Ovary (tissue), 9 donors: Measurements from ENCODE around the gene CCDC184. TPM values are rescaled to one million over a fixed set of nuclear protein-coding genes. Genes with fewer than 3 reads are reported as not detected.

Experiments used
- DNase-seq, 5 donors: peaks; one replicate each; pipeline ENCODE4 v3.0.0-alpha.2; 2019 to 2020
- H3K27ac ChIP-seq, 2 donors: fragments of 200-600 bp; one replicate each; pipeline versions ENCODE4 v1.5.1 to v1.8.0; 2019 to 2022
- H3K27me3 ChIP-seq: fragments of 200-600 bp; one replicate; pipeline ENCODE4 v1.8.0; 2022
- H3K36me3 ChIP-seq: fragments of 200-600 bp; sonication (generic); one replicate; pipeline ENCODE4 v1.5.1; 2019
- H3K4me1 ChIP-seq: one replicate; pipeline ENCODE4 v1.8.1; 2013; ENCODE audit warnings: mild to moderate bottlenecking, moderate library complexity; ENCODE audit not compliant: insufficient read depth
- H3K4me3 ChIP-seq: fragments of 200-600 bp; sonication (generic); one replicate; pipeline ENCODE4 v1.5.1; 2017
- H3K9me3 ChIP-seq, 2 donors: fragments of 200-600 bp in 1 of 2; sonication (generic) in 1 of 2; one replicate each; pipeline versions ENCODE4 v1.5.1 to v1.8.1; 2013 to 2019; ENCODE audit warnings: mild to moderate bottlenecking in 1 of 2, moderate library complexity in 1 of 2
- EP300 ChIP-seq: sonication (generic); formaldehyde crosslinking; IDR thresholded peaks from one replicate; pipeline ENCODE4 v1.6.1; 2017; ENCODE audit warnings: antibody characterized with exemption
- POLR2A ChIP-seq: fragments of 450-650 bp; IDR thresholded peaks from one replicate; pipeline ENCODE4 v1.6.1; 2017; ENCODE audit warnings: antibody characterized with exemption, mild to moderate bottlenecking, moderate library complexity
- WGBS, 3 donors: extraction: QIAGEN DNeasy Blood & Tissue Kit in 1 of 3; methylation state at CpG; one replicate each; pipeline versions ENCODE4 v1.1.5 to v1.1.7; 2013 to 2017; 5-methylcytosine and 5-hydroxymethylcytosine counted together
- intact Hi-C, 4 donors: fragments of 100-400 bp; cut with DNase I; formaldehyde crosslinking; loops; one replicate each; pipeline versions ENCODE4 v1.11.0 to v1.15.1; 2022 to 2023
- polyA plus RNA-seq, 2 donors: library from polyadenylated mRNA; stranded (reverse); fragments of 200-250 nt in 1 of 2; fragments of 350-450 nt in 1 of 2; fragmentation: Illumina TruSeq in 1 of 2; extraction: RNeasy Lipid Tissue Mini Kit (QIAGEN cat#74804) in 1 of 2; gene quantifications; one replicate each; pipeline ENCODE4 v1.2.3, GENCODE V29; 2013 to 2014
- total RNA-seq, 7 donors: library from RNA; depleted of rRNA in 2 of 7; stranded (reverse); fragments of >200 nt in 2 of 7; fragmentation: NEBNext Ultra II Directional in 3 of 7; extraction: Animal tissue kit (Norgen Biotek cat#: 25700) in 3 of 7; gene quantifications; one replicate each; pipeline versions ENCODE4 v1.1.0 to v1.2.4, GENCODE V29; 2016 to 2023
- TF ChIP-seq, protein P1 (sequence below), 3 donors: fragments of 450-650 bp in 2 of 3; fragments of 200-600 bp in 1 of 3; IDR thresholded peaks; one replicate each; pipeline versions ENCODE4 v1.5.1 to v1.8.0; 2016 to 2022; ENCODE audit warnings: antibody characterized with exemption in 3 of 3, mild to moderate bottlenecking in 1 of 3
- donor health status: DM: no; HTN: no; CAD: no; lungs with moderate emphysema.
- donor health status: DM: no; HTN: no; CAD: no.
- donor health status: Bipolar disorder and iron deficiency.
- donor health status: DM: yes; HTN: yes; CAD: no.
- donor health status: DM: no; HTN: no; CAD: no.
- donor health status: DM: yes; HTN: yes; CAD: no.

Gene CCDC184
- total and polyA plus RNA-seq, 9 donors: 3.4 to 16.6 (median 6.0) TPM

DNA sequence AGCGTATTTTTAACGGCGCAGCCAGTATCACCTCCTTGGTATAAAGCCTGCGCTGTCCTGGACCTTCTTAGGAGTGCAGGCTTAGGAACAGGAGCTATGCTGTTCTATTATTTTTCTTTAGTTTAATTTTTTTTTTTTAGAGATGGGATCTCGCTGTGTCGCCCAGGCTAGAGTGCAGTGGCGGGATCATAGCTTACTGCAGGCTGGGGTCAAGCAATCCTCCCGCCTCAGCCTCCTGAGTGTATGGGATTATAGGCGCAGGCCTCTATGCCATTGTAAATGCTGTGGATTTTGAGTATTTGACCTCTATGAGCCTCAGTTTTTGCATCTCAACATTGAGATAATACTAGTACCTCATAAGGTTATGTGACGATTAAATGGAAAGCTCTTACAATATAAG lies 15.5 kb downstream of the CCDC184 start:
- TF ChIP-seq EP300: no peak
- TF ChIP-seq, protein P1, sequence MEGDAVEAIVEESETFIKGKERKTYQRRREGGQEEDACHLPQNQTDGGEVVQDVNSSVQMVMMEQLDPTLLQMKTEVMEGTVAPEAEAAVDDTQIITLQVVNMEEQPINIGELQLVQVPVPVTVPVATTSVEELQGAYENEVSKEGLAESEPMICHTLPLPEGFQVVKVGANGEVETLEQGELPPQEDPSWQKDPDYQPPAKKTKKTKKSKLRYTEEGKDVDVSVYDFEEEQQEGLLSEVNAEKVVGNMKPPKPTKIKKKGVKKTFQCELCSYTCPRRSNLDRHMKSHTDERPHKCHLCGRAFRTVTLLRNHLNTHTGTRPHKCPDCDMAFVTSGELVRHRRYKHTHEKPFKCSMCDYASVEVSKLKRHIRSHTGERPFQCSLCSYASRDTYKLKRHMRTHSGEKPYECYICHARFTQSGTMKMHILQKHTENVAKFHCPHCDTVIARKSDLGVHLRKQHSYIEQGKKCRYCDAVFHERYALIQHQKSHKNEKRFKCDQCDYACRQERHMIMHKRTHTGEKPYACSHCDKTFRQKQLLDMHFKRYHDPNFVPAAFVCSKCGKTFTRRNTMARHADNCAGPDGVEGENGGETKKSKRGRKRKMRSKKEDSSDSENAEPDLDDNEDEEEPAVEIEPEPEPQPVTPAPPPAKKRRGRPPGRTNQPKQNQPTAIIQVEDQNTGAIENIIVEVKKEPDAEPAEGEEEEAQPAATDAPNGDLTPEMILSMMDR (IDR thresholded peaks at IDR 0.05): no peak
- no peak for TF ChIP-seq POLR2A
- WGBS, 3 donors: 56 to 60% (median 59%) methylated on average over 10 of the region's 10 CpGs
- Histone ChIP-seq H3K27me3 (no peaks in the 10 kb centered on the region), H3K9me3 (no peaks in the 10 kb centered on the region), H3K4me3 (peak overlapping the region; percentile 81), H3K27ac (peak overlapping the region; percentile 94 to 98), H3K4me1 (peaks cover 6% of the 10 kb centered on the region), H3K36me3 (no peaks in the 10 kb centered on the region)
- intact Hi-C loops: loop anchor here in 1 of 4 donors (10.0 kb wide), 1 partner anchor 256 kb away; no protein-coding TSS in a partner anchor
- DNase-seq: no peak

DNA sequence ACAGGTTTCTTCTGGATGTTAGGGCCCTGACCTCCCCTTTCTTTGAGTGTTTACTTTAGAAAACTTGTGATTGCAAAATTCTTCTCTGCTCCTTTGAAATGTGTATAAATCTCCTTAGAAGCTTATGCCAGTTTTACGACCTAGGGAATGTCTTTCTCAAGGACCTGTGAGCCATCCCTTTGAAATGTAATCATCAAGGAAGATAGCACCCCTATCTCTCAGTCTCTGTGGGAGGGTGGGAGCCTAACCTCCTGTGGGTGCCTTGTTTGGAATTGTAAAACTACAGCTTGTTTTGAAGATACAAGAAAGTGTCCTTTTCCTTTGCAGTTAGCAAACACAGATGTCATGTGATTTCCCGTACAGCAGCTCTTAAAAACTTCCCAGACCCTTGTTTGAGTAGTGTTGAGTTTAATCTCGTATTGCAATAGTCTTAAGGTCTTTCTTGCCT lies 16.4 kb downstream of the CCDC184 start:
- peaks cover 6% of the 10 kb centered on the region for H3K4me1 ChIP-seq
- H3K36me3 ChIP-seq: no peaks in the 10 kb centered on the region
- H3K27ac ChIP-seq: peak overlapping the region; percentile 94 to 98
- H3K9me3 ChIP-seq: no peaks in the 10 kb centered on the region
- H3K27me3 ChIP-seq: no peaks in the 10 kb centered on the region
- TF ChIP-seq, protein P1 (IDR thresholded peaks at IDR 0.05): no peak
- no peak for TF ChIP-seq EP300
- intact Hi-C loops: loop anchor here in 2 of 4 donors (10.0 kb wide), 2 partner anchors 145 to 255 kb away; no protein-coding TSS in a partner anchor
- H3K4me3 ChIP-seq: no peak overlapping the region
- peak in 3 of 5 donors; percentile 39 to 55 (median 52) for DNase-seq
- 7 to 14% (median 10%) methylated on average over 3 of the region's 3 CpGs for WGBS, 3 donors

DNA sequence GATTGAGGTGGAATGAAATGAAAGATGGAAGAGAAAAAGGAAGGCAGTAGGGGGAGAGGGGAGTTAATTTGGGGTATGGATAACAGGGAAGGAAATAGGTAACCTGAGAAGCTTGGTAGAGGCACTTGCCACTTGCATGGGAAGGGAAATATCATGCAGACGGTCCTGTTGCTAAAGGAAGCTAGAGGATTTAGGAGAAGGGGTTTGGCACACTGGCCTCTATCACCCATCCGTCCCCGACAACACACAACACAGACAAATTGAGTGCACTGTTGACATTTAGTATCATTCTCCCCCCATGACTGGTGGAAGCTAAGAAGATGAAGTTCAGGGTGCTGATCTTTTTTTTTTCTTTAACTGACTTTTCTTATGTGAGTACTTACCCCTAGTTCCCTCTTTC lies 17.6 kb downstream of the CCDC184 start:
- H3K27me3 ChIP-seq: no peaks in the 10 kb centered on the region
- H3K27ac ChIP-seq: peak overlapping the region in 1 of 2 donors; percentile 94
- DNase-seq: no peak
- WGBS, 3 donors: 90 to 93% (median 92%) methylated on average over 3 of the region's 3 CpGs
- peaks cover 6% of the 10 kb centered on the region for H3K4me1 ChIP-seq
- H3K4me3 ChIP-seq: no peak overlapping the region
- intact Hi-C loops: loop anchor here in 1 of 4 donors (10.0 kb wide), 1 partner anchor 144 kb away; no protein-coding TSS in a partner anchor
- no peaks in the 10 kb centered on the region for H3K36me3 ChIP-seq
- no peaks in the 10 kb centered on the region for H3K9me3 ChIP-seq
- TF ChIP-seq, protein P1 (IDR thresholded peaks at IDR 0.05): no peak
- TF ChIP-seq EP300: no peak
- TF ChIP-seq POLR2A: no peak

DNA sequence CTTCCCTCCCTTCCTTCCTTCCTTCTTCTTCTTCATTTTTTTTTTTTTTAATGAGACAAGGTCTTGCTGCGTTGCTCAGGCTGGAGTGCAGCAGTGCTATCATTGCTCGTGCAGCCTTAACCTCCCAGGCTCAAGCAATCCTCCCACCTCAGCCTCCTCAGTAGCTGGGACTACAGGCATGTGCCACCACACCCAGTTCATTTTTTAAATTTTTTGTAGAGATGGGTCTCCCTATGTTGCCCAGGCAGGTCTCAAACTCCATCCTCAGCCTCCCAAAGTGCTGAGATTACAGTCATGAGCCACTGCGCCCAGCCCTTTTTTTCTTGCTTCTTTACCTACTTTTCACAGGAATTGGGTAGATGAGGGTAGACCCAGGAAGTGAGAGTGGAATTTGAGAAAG lies 18.1 kb downstream of the CCDC184 start:
- TF ChIP-seq EP300 (no peak), POLR2A (no peak)
- 89 to 93% (median 90%) methylated on average over 3 of the region's 3 CpGs for WGBS, 3 donors
- intact Hi-C loops: loop anchor here in 1 of 4 donors (10.0 kb wide), 1 partner anchor 143 kb away; no protein-coding TSS in a partner anchor
- no peak for DNase-seq
- peaks cover 6% of the 10 kb centered on the region for H3K4me1 ChIP-seq
- H3K27ac ChIP-seq: peak overlapping the region in 1 of 2 donors; percentile 94
- no peaks in the 10 kb centered on the region for H3K27me3 ChIP-seq
- no peak overlapping the region for H3K4me3 ChIP-seq
- H3K36me3 ChIP-seq: no peaks in the 10 kb centered on the region
- no peaks in the 10 kb centered on the region for H3K9me3 ChIP-seq

DNA sequence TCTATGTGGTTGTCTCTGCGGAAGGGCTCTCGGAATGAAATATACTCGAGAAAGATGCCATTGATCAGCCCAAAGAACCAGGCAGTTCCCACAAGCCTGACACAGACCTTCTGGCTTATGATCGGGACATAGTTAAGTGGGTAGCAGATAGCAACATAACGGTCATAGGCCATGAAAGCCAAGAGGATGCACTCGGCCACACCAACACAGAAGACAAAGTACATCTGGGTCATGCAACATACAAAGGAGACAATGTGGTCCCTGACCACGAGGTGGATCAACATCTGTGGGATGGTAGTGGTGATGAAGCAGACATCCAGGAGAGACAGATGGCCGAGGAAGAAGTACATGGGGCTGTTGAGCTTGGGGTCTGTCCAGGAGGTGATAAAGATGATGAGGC lies 19.3 kb downstream of the CCDC184 start:
- H3K27me3 ChIP-seq: no peaks in the 10 kb centered on the region
- H3K27ac ChIP-seq: no peak overlapping the region
- TF ChIP-seq EP300 (no peak), POLR2A (no peak)
- TF ChIP-seq, protein P1 (IDR thresholded peaks at IDR 0.05): no peak
- peaks cover 5% of the 10 kb centered on the region for H3K4me1 ChIP-seq
- no peaks in the 10 kb centered on the region for H3K36me3 ChIP-seq
- no peak overlapping the region for H3K4me3 ChIP-seq
- no peak for DNase-seq
- no peaks in the 10 kb centered on the region for H3K9me3 ChIP-seq
- 91 to 96% (median 91%) methylated on average over 8 of the region's 8 CpGs for WGBS, 3 donors
- intact Hi-C loops: loop anchor here in 1 of 4 donors (10.0 kb wide), 1 partner anchor 142 kb away; no protein-coding TSS in a partner anchor
